PC-3 (cell line): ENCODE results near the gene ATF6. TPM values are rescaled to one million over a fixed set of nuclear protein-coding genes. Genes with fewer than 3 reads are reported as not detected.

Experiments
- ATAC-seq: fragments of 200-7000 bp; cut with Tn5 transposase; 2 replicates; pipeline ENCODE4 v1.9.1; 2020; ENCODE audit warnings: mild to moderate bottlenecking, moderate library complexity
- BruUV-seq: library from RNA; stranded (reverse); fragments of 400-500 nt; replicated peaks from 2 replicates; lab custom pipeline; 2021; lab: Mats Ljungman, UMichigan
- CTCF ChIA-PET: fragments of 300-600 bp; sonication (Branson Sonifier 250); formaldehyde crosslinking; loops from one replicate; lab custom pipeline; 2022; ENCODE audit warnings: antibody characterized with exemption; lab: Charles Lee
- POLR2A ChIA-PET: fragments of 300-600 bp; sonication (Branson Sonifier 250); formaldehyde crosslinking; loops from one replicate; lab custom pipeline; 2022; ENCODE audit warnings: antibody characterized with exemption; ENCODE audit not compliant: unreplicated experiment; lab: Charles Lee
- DNase-seq: peaks from one replicate; pipeline ENCODE4 v3.0.0-alpha.2; 2015
- H2AFZ ChIP-seq: fragments of 300-600 bp; sonication (generic); 2 replicates; pipeline ENCODE4 v1.6.0; 2016; ENCODE audit warnings: antibody characterized with exemption, low read length
- H3F3A ChIP-seq: fragments of 300-600 bp; sonication (generic); one replicate; pipeline ENCODE4 v1.6.0; 2017; ENCODE audit warnings: antibody characterized with exemption, low read length, control low read depth, mild to moderate bottlenecking; ENCODE audit not compliant: unreplicated experiment
- H3K27ac ChIP-seq: fragments of 300-600 bp; sonication (generic); 2 replicates; pipeline ENCODE4 v1.5.1; 2016; ENCODE audit warnings: mild to moderate bottlenecking, low read length
- H3K27me3 ChIP-seq: fragments of 300-600 bp; sonication (generic); 2 replicates; pipeline ENCODE4 v1.6.1; 2016; ENCODE audit warnings: low read length, mixed read lengths
- H3K36me3 ChIP-seq: fragments of 300-600 bp; sonication (generic); 2 replicates; pipeline ENCODE4 v1.6.1; 2016; ENCODE audit warnings: low read depth, mixed run types, low read length, mixed read lengths
- H3K4me1 ChIP-seq: fragments of 300-600 bp; sonication (generic); 2 replicates; pipeline ENCODE4 v1.5.1; 2016; ENCODE audit warnings: low read length; ENCODE audit not compliant: insufficient read depth
- H3K4me2 ChIP-seq: fragments of 300-600 bp; sonication (generic); 2 replicates; pipeline ENCODE4 v1.6.0; 2016; ENCODE audit warnings: low read length
- H3K4me3 ChIP-seq: fragments of 300-600 bp; sonication (generic); 2 replicates; pipeline ENCODE4 v1.5.1; 2016; ENCODE audit warnings: mild to moderate bottlenecking, low read length, mixed read lengths
- H3K79me2 ChIP-seq: fragments of 300-600 bp; sonication (generic); 2 replicates; pipeline ENCODE4 v1.6.1; 2017; ENCODE audit warnings: low read length, mixed read lengths
- H3K9ac ChIP-seq: fragments of 300-600 bp; sonication (generic); 2 replicates; pipeline ENCODE4 v1.6.0; 2016; ENCODE audit warnings: mild to moderate bottlenecking, low read length
- H3K9me2 ChIP-seq: fragments of 300-600 bp; sonication (generic); replicated peaks from 2 replicates; pipeline ENCODE4 v1.6.1; 2016; ENCODE audit warnings: mixed run types, low read length, mixed read lengths
- H3K9me3 ChIP-seq: fragments of 300-600 bp; sonication (generic); 2 replicates; pipeline ENCODE4 v1.6.1; 2016; ENCODE audit warnings: low read length, mixed read lengths
- H4K20me1 ChIP-seq: fragments of 300-600 bp; sonication (generic); 2 replicates; pipeline ENCODE4 v1.6.1; 2016; ENCODE audit warnings: low read length, mixed read lengths
- CTCF ChIP-seq: fragments of 300-600 bp; sonication (generic); conservative IDR thresholded peaks from 2 replicates; pipeline ENCODE4 v1.5.1; 2017; ENCODE audit warnings: antibody characterized with exemption, low read depth, mild to moderate bottlenecking, low read length
- EZH2 ChIP-seq: fragments of 300-600 bp; sonication (generic); IDR thresholded peaks from one replicate; pipeline ENCODE4 v1.6.1; 2017; ENCODE audit warnings: antibody characterized with exemption, mild to moderate bottlenecking, low read length; ENCODE audit not compliant: unreplicated experiment
- EZH2phosphoT487 ChIP-seq: fragments of 300-600 bp; sonication (generic); IDR thresholded peaks from 2 replicates; pipeline ENCODE4 v1.6.1; 2018; ENCODE audit warnings: mild to moderate bottlenecking, antibody characterized with exemption, low read length, borderline replicate concordance
- intact Hi-C: fragments of 100-400 bp; cut with micrococcal nuclease; formaldehyde crosslinking; loops from 2 replicates; pipeline ENCODE4 v1.9.0; 2023
- total RNA-seq: library from RNA; depleted of rRNA; stranded (reverse); fragments of >200 nt; gene quantifications from 2 replicates; pipeline ENCODE4 v1.2.3, GENCODE V29; 2014

ATF6 gene
- total RNA-seq, 1 experiment from 2014 or later, result 19.7 TPM

GRCh38 chr1:161953256-161953920 lies 187.3 kb downstream of the ATF6 start:
- Histone ChIP-seq H2AFZ (no peak overlapping the region), H3K4me2 (no peak overlapping the region), H3K79me2 (no peaks in the 10 kb centered on the region), H3K36me3 (0 out of 2 replicates have a peak, but pooled peaks cover 3% of the 10 kb centered on the region), H3K4me3 (no peak overlapping the region), H4K20me1 (no peaks in the 10 kb centered on the region), H3F3A (no peaks in the 10 kb centered on the region), H3K27ac (no peak overlapping the region), H3K9me2 (no peaks in the 10 kb centered on the region), H3K9ac (no peak overlapping the region), H3K4me1 (peaks cover 6% of the 10 kb centered on the region; the same call in 1 of the 2 replicates), H3K9me3 (no peaks in the 10 kb centered on the region), H3K27me3 (no peaks in the 10 kb centered on the region)
- ChIA-PET POLR2A (no interaction called here), CTCF (no interaction called here)
- DNase-seq (no peak), ATAC-seq (no peak)
- no TSS peak for BruUV-seq
- no peak for TF ChIP-seq EZH2phosphoT487
- no peak for TF ChIP-seq EZH2
- TF ChIP-seq CTCF, result no peak
- intact Hi-C loops, result no loop called here

DNA sequence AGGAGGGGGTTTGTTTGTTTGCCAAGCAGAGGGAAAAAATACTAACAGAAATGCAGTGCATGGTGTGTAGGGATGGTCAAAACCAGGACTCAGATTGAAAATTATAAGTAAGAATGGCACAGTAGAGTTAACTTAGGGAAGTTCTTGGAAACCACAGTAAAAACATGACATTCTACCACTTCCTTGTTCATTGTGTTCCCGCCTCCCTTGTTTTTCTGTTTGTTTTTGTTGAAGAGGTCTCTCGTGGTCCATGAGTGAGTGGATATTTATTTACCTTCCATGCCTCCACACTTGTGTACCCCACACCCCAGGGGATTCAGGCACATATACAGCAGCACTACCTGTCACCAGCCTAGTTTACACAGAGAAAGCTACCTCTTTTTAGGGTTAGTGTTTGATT lies 187.9 kb downstream of the ATF6 start:
- no peaks in the 10 kb centered on the region for H3K27me3 ChIP-seq
- no peaks in the 10 kb centered on the region for H4K20me1 ChIP-seq
- no TSS peak for BruUV-seq
- no peak overlapping the region for H2AFZ ChIP-seq
- no peak overlapping the region for H3K9ac ChIP-seq
- POLR2A ChIA-PET, result no interaction called here
- DNase-seq (no peak), ATAC-seq (peak; percentile 44)
- no peaks in the 10 kb centered on the region for H3F3A ChIP-seq
- H3K4me2 ChIP-seq, result no peak overlapping the region
- 0 out of 2 replicates have a peak, but pooled peaks cover 6% of the 10 kb centered on the region for H3K36me3 ChIP-seq
- no peaks in the 10 kb centered on the region for H3K79me2 ChIP-seq
- H3K4me1 ChIP-seq, result peaks cover 6% of the 10 kb centered on the region; the same call in 1 of the 2 replicates
- TF ChIP-seq CTCF (no peak), EZH2phosphoT487 (no peak), EZH2 (no peak)
- H3K9me2 ChIP-seq, result no peaks in the 10 kb centered on the region
- no peak overlapping the region for H3K4me3 ChIP-seq
- intact Hi-C loops, result no loop called here
- CTCF ChIA-PET, result no interaction called here
- no peak overlapping the region for H3K27ac ChIP-seq
- H3K9me3 ChIP-seq, result no peaks in the 10 kb centered on the region

DNA sequence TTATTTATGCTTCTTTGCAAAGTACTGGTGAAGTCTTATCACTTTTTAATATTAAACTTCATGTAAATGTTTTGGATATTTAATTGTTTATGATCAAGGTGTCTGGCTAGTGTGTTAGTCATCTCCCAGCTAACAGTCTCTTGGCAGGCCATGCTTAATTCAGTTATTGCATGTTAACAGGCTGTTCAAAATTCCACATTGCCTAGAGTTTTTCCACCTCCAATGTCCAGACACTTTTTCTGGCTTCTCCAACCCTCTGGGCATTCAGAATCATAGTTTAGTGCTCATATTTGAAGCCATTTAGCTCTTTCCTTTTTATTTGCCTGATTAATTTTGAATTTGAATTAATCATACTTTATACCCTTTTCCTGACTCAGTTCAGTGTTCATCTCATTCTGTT lies 188.3 kb downstream of the ATF6 start:
- no peaks in the 10 kb centered on the region for H3K79me2 ChIP-seq
- CTCF ChIA-PET, result interaction anchor here (0.6 kb wide), 1 partner anchor 72 kb away, joined by 3 read pairs; no protein-coding TSS in a partner anchor
- intact Hi-C loops, result no loop called here

More for the DNA sequence above, 188.3 kb downstream of the ATF6 start:
- no peak overlapping the region for H3K9ac ChIP-seq
- H3K9me3 ChIP-seq, result no peaks in the 10 kb centered on the region
- DNase-seq (no peak), ATAC-seq (peak; percentile 59)
- no peaks in the 10 kb centered on the region for H3K27me3 ChIP-seq
- H3K27ac ChIP-seq, result no peak overlapping the region
- POLR2A ChIA-PET, result no interaction called here
- H3K4me2 ChIP-seq, result no peak overlapping the region
- no TSS peak for BruUV-seq
- H3K4me3 ChIP-seq, result no peak overlapping the region
- H4K20me1 ChIP-seq, result no peaks in the 10 kb centered on the region
- 0 out of 2 replicates have a peak, but pooled peaks cover 4% of the 10 kb centered on the region for H3K36me3 ChIP-seq
- H3F3A ChIP-seq, result no peaks in the 10 kb centered on the region
- H2AFZ ChIP-seq, result no peak overlapping the region
- H3K4me1 ChIP-seq, result peaks cover 4% of the 10 kb centered on the region; the same call in 1 of the 2 replicates
- no peaks in the 10 kb centered on the region for H3K9me2 ChIP-seq
- no peak for TF ChIP-seq EZH2
- TF ChIP-seq EZH2phosphoT487, result no peak
- TF ChIP-seq CTCF, result no peak
